SKM-1 (cell line): ENCODE measurements around the gene ASB13.

Source experiments
- DNase-seq: peaks from one replicate; lab custom pipeline; 2025; ENCODE audit not compliant: unreplicated experiment; lab: John Stamatoyannopoulos, UW

The ASB13 gene

GRCh38 chr10:5591336-5591824 is 75.0 kb downstream of the ASB13 start:
- DNase-seq = no peak

- DNase-seq = no peak
These were observed 75.6 kb downstream of the ASB13 start for GRCh38 chr10:5590816-5591215.

- DNase-seq = no peak
These were observed 76.5 kb downstream of the ASB13 start for GRCh38 chr10:5589661-5590511.

- no peak for DNase-seq
These were observed 77.3 kb downstream of the ASB13 start for GRCh38 chr10:5589011-5589660.
